Measurements from ENCODE around the gene CRIP3.

GRCh38 chr6:43258807-43259686 is 49.6 kb downstream of the CRIP3 start:
- TF ChIP-seq POLR2A (IDR thresholded peaks at IDR 0.05; ENCODE audit: low read depth, low read length) (no peak), CTCF (conservative IDR thresholded peaks at IDR 0.05; ENCODE audit: low read depth, low read length) (no peak), FOS (IDR thresholded peaks at IDR 0.05; ENCODE audit: low read depth, low read length) (no peak), USF2 (IDR thresholded peaks at IDR 0.05; ENCODE audit: low read depth, low read length) (no peak), RAD21 (IDR thresholded peaks at IDR 0.05; ENCODE audit: low read length) (no peak), ELK1 (IDR thresholded peaks at IDR 0.05; ENCODE audit: borderline replicate concordance, low read depth, low read length) (no peak), MXI1 (IDR thresholded peaks at IDR 0.05; ENCODE audit: borderline replicate concordance, low read depth, low read length) (no peak)

All from IMR-90 (cell line).